ENCODE data around the gene NRK.
"Not testable (repeated sequence)": the region's sequence is repeated elsewhere in the genome, so short reads cannot be mapped to it uniquely, and the experiment has no call there.

Gene NRK

GRCh38 chrX:105822138-105823091 lies at the start of gene NRK:
Gene NRK, plus strand, starts transcription at chrX:105822539. Its CDS starts 307 bp downstream, at chrX:105822846.
- no peak for DNase-seq

- DNase-seq, result no peak
These were observed 48.5 kb upstream of the NRK start for GRCh38 chrX:105773801-105774200.

DNA sequence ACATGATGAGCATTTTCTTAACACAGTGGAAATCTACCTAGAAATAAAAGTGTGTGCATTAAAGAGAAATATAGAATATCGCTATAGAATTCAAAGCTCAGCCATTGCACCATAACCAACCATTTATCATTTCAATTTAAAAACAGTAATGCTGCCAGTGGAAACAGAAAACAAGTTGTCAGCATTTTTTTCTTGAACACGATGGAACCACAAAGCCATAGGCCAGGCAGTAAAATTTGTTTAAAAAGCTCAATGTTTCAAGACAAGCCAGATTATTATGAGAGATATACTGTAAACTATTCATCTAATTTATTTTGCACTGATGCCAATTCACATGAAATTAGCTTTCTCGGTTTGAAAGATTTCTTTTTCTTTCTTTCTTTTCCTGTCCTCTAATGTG lies 46.7 kb upstream of the NRK start:
- no peak for DNase-seq

GRCh38 chrX:105781804-105782203 lies 40.5 kb upstream of the NRK start:
- DNase-seq, result no peak

DNA sequence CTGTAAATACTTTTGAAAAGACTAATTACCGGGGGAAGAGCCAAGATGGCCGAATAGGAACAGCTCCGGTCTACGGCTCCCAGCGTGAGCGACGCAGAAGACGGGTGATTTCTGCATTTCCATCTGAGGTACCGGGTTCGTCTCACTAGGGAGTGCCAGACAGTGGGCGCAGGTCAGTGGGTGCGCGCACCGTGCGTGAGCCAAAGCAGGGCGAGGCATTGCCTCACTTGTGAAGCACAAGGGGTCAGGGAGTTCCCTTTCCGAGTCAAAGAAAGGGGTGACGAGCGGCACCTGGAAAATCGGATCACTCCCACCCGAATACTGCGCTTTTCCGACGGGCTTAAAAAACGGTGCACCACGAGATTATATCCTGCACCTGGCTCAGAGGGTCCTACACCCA lies 25.5 kb upstream of the NRK start:
- not testable (repeated sequence) for DNase-seq

GRCh38 chrX:105803891-105804290 lies 18.4 kb upstream of the NRK start:
- DNase-seq, result no peak

- DNase-seq, result not testable (repeated sequence)
These were observed 16.7 kb upstream of the NRK start for GRCh38 chrX:105805655-105806054.

DNA sequence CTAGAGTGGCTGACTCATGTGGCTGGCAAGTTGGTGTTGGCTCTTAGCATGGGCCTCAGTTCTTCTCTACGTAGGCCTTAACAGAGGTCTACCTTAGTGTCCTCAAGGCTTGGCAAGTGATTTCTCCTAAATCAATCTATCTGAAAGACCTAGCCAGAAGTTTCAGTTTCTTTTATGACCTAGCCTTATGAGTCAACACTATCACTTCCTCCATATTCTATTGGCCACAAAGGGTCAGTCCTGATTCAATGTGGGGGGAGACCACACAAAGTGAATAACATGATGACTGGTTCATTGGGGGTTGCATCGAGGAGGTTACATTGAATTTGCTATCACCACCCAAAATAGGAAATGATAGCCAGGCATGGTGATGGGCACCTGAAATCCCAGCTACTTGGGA lies 5.8 kb upstream of the NRK start:
- DNase-seq, result no peak

GRCh38 chrX:105820247-105820646 lies 2.1 kb upstream of the NRK start:
- no peak for DNase-seq

GRCh38 chrX:105821471-105822121 lies 743 bp upstream of the NRK start:
- DNase-seq, result no peak

- DNase-seq, result no peak
These were observed 735 bp downstream of the NRK start for GRCh38 chrX:105823092-105823455.

DNA sequence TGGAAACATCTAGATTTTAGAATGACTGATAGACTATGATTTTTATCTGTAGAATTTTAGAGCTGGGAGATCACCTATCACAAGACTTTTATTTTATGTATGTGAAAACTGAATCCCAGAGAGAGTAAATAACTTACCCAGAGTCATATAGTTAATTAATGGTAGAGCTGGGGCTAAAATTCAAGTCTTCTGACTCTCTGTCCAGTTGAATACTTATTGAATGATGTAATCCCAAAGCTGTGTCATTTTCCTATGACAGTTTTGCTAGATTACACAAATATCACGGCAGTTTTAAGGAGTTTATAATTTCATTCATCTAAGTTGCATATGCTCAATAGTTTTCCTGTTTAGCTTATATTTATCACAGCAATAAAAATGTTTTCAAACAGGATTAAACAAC lies 6.7 kb downstream of the NRK start:
- no peak for DNase-seq

DNA sequence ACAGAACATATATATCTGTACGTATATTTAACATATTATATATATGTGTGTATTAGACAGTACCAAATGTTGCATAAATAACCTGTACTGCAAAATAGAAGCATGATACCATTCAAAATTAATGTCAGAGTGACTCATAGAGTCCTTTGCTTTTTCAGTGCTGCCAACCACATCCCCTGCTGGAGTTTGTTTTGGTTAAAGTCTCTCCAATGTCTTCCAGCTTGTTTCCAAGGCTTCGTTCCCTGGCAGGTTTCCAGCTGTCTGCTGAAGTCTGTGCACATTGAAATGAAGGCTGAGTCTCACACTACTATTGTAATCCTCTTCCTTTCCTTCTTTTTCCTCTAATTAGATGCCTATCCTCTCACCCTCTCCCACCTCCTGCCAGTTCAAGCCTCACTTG lies 14.9 kb downstream of the NRK start:
- DNase-seq, result no peak

DNA sequence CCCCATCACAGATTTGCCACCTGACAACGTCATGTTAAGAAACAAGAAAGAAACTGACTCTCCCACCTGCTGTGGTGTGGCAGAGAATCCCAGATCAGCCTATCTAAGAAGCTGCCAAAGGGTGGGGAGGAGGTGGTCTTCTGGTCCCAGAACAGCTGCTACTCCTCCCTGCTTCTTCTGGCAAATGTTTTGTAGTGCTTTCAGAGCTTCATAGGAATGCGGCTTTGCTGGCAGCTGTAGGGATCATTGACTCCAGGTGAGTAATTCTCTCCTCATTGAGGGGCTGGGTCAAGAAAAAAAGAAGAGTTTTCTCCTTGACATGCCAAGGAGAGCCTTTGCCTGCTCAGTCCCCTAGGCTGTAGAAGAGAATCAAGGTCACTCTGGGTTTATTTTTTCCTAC lies 23.3 kb downstream of the NRK start:
- DNase-seq, result no peak

DNA sequence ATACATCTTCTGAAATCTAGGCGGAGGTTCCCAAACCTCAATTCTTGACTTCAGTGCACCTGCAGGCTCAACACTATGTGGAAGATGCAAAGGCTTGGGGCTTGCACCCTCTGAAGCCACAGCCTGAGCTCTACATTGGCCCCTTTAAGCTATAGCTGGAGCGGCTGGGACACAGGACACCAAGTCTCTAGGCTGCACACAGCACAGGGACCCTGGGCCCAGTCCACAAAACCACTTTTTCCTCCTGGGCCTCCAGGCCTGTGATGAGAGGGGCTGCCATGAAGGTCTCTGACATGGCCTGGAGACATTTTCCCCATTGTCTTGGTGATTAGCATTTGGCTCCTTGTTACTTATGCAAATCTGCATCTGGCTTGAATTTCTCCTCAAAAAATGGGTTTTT lies 27.8 kb downstream of the NRK start:
- not testable (repeated sequence) for DNase-seq

DNA sequence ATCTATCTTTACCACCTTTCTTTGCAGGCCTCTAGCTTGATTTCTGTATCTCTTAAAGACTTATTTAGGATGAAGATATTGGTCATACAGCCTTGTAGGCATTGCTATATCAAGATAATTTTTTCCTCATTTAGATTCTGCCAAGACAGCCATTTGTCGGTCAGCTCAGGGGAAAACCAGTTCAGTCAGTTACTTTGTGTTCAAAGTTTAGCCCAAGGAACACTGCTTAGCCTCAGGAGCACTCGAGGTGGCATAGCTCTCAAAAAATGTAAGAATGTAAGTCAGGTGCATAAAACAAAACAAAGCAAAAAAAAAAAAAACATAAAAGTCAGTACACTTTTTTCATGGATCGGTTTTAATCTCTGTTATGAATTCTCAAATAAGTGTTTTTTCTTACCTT lies 43.4 kb downstream of the NRK start:
- DNase-seq, result no peak

DNA sequence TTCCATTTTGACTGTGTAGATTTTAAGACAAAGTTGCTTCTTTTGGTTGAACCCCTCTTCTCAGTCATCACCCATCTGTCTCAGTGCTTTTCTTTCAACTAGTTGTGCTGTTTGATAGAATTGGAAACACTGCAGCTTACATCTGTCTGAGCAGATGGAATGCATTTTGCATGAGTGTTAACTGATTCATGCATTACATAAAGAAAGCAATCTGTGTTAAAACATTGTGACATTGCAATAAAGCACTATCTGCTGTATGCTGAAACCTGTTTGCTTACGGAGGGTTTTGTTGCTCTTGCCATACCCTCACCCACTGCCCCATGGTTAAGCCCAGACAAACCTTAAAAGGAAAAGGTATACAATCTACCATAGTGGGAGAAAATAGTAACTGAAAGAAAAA lies 47.4 kb downstream of the NRK start:
- no peak for DNase-seq

GRCh38 chrX:105870445-105870844 lies 48.1 kb downstream of the NRK start:
- DNase-seq, result no peak

- DNase-seq, result no peak
These were observed 50.6 kb downstream of the NRK start for GRCh38 chrX:105872941-105873340.

GRCh38 chrX:105874790-105875189 lies 52.5 kb downstream of the NRK start:
- no peak for DNase-seq

- DNase-seq, result no peak
These were observed 54.3 kb downstream of the NRK start for GRCh38 chrX:105876658-105877057.

GRCh38 chrX:105880491-105880890 lies 58.2 kb downstream of the NRK start:
- DNase-seq, result no peak

DNA sequence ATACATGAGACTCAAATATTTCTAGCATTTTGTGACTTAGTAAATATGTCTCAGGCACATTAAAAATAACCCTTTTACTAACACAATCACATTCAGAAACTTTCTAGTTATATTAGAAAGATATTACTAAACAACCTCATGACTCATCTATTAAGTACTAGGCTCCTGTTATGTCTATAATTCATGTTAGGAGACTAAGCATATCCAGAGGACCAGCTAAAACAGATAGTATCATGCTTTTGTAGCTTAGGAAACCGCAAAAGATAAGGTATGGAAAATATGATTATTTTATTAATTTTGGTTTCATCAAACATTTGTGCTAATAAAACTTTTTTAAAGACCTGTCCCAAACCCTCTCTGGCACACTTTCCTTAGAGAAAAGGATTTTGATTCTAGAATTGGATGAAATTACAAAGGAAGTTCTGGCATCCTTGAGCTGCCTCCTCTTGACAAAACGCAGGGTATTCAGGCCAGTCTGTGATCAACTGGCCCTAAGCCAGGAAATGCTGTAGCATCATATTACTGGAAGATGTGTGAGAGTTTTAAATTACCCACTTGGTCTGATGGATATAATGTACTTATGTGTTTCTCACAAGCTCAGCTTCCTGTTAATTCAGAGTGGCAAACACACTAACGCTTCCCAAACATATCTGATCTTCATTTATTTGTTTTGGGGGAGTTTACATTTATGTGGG lies 60.4 kb downstream of the NRK start:
- DNase-seq, result no peak

- no peak for DNase-seq
These were observed 72.4 kb downstream of the NRK start for GRCh38 chrX:105894721-105895120.

Data from CD4-positive, alpha-beta T cell treated with Interleukin-4 for 1 hour (primary cell).